Left ventricle myocardium inferior (tissue), 1 donor: Measurements from ENCODE around the gene NHLH2. TPM values are rescaled to one million over a fixed set of nuclear protein-coding genes. Genes with fewer than 3 reads are reported as not detected.

Experiments
- DNase-seq: peaks from one replicate; pipeline ENCODE4 v3.0.0-alpha.2; 2020
- H3K27ac ChIP-seq: fragments of 200-600 bp; replicated peaks from 2 replicates; pipeline ENCODE4 v1.8.0; 2021
- H3K27me3 ChIP-seq: fragments of 200-600 bp; 2 replicates; pipeline ENCODE4 v1.8.0; 2021; ENCODE audit warnings: low read depth
- H3K36me3 ChIP-seq: fragments of 200-600 bp; 2 replicates; pipeline ENCODE4 v1.8.0; 2021
- H3K4me1 ChIP-seq: fragments of 200-600 bp; 2 replicates; pipeline ENCODE4 v1.8.0; 2021
- H3K4me3 ChIP-seq: fragments of 200-600 bp; 2 replicates; pipeline ENCODE4 v1.8.0; 2021; ENCODE audit warnings: mild to moderate bottlenecking, moderate library complexity
- H3K9me3 ChIP-seq: fragments of 200-600 bp; replicated peaks from 2 replicates; pipeline ENCODE4 v1.8.0; 2021
- intact Hi-C: fragments of 100-400 bp; cut with micrococcal nuclease; formaldehyde crosslinking; loops from one replicate; pipeline ENCODE4 v1.11.0; 2022
- total RNA-seq: library from RNA; stranded (reverse); fragmentation: NEBNext Ultra II Directional; extraction: Animal tissue kit (Norgen Biotek cat#: 25700); gene quantifications from one replicate; pipeline ENCODE4 v1.2.1, GENCODE V29; 2021
- TF ChIP-seq, protein P1 (sequence below): fragments of 200-600 bp; IDR thresholded peaks from 2 replicates; pipeline ENCODE4 v1.8.0; 2021; ENCODE audit warnings: antibody characterized with exemption, mild to moderate bottlenecking, borderline replicate concordance
- donor health status: DM: no; HTN: yes; CAD: no; lungs with severe emphysema.

NHLH2 gene
- total RNA-seq, 1 donor from 2014 or later, result not detected

DNA sequence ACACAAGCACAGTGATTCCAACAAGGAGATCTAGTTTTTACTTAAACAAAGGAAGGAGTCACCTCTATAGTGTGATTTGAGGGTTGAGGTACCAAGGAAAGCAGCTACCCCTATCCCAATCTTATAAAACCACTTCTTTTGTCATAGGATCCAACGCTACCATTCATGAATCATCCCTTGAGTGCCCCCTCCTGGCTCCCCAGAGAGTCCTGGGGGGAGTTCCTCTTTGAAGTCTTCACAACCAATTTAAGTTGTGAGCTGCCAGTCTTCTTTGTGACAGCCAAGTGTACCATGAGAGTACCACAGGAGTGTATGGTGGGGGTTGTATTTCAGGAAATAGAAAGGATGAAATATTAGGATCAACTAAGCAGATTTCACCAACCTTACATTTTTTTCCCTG, 39.1 kb upstream of the NHLH2 start:
- TF ChIP-seq, protein P1, sequence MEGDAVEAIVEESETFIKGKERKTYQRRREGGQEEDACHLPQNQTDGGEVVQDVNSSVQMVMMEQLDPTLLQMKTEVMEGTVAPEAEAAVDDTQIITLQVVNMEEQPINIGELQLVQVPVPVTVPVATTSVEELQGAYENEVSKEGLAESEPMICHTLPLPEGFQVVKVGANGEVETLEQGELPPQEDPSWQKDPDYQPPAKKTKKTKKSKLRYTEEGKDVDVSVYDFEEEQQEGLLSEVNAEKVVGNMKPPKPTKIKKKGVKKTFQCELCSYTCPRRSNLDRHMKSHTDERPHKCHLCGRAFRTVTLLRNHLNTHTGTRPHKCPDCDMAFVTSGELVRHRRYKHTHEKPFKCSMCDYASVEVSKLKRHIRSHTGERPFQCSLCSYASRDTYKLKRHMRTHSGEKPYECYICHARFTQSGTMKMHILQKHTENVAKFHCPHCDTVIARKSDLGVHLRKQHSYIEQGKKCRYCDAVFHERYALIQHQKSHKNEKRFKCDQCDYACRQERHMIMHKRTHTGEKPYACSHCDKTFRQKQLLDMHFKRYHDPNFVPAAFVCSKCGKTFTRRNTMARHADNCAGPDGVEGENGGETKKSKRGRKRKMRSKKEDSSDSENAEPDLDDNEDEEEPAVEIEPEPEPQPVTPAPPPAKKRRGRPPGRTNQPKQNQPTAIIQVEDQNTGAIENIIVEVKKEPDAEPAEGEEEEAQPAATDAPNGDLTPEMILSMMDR, result no peak
- Histone ChIP-seq H3K9me3 (no peaks in the 10 kb centered on the region), H3K4me3 (no peak overlapping the region), H3K36me3 (no peaks in the 10 kb centered on the region), H3K27ac (no peak overlapping the region), H3K4me1 (no peaks in the 10 kb centered on the region), H3K27me3 (peaks cover 51% of the 10 kb centered on the region)
- intact Hi-C loops, result no loop called here
- no peak for DNase-seq

DNA sequence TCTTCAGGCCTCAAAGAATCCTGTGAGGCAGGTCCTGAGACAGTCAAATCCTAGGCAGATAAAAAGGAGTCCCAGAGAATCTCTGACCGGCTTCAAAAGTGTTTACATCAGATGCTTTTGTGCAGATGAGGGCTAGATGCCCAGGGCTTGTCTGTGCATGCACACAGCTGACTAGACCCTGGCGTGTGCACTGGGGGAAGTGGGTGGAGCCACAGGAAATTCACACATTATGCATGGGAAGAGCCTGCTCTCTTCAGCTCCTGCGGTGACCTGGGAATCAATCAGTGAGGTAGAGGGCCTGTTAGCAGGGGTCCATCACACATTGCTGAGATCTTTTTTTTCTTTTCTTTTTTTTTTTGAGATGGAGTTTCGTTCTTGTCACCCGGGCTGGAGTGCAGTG, 36.6 kb upstream of the NHLH2 start:
- Histone ChIP-seq H3K4me1 (no peaks in the 10 kb centered on the region), H3K27ac (no peak overlapping the region), H3K4me3 (no peak overlapping the region), H3K9me3 (no peaks in the 10 kb centered on the region), H3K27me3 (peaks cover 72% of the 10 kb centered on the region), H3K36me3 (no peaks in the 10 kb centered on the region)
- intact Hi-C loops, result no loop called here
- TF ChIP-seq, protein P1, result no peak
- no peak for DNase-seq

DNA sequence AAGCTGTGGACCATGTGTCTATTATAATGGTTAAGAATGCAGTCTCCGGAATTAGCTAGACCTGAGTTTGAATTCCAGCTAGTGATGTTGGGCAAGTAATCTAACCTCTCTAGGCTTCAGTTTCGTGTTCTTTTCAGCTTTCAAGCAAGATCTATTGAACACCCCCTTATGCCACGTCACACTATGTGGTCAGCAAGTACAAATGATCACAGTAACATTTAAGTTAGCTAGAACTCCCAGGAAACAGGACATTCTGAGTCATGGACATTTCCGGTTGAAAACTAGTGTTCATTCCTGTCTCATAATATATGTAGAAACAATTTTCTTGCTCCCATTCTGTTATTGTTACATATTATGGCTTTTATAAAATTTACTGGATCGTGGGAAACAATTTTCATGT, 34.0 kb upstream of the NHLH2 start:
- intact Hi-C loops, result no loop called here

DNA sequence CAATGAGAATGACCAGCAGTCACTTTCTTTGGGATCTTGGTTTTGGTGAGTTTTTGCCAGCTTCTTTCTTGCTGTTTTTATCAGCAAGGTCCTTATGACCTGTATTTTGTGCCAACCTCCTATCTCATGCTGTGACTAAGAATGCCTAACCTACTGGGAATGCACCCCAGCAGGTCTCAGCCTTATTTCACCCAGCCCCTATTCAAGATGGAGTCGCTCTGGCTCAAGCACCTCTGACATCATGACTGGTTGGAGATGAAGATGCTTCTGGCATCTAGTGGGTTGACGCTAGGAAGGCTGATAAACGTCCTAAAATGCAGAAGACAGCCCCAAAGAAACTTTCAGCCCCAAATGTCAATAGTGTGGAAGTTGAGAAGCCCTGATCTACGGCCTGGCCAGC, 33.6 kb upstream of the NHLH2 start:
- Histone ChIP-seq H3K27me3 (peaks cover 66% of the 10 kb centered on the region), H3K4me3 (no peak overlapping the region), H3K4me1 (no peaks in the 10 kb centered on the region), H3K27ac (no peak overlapping the region), H3K36me3 (no peaks in the 10 kb centered on the region), H3K9me3 (no peaks in the 10 kb centered on the region)
- intact Hi-C loops, result no loop called here
- DNase-seq, result no peak
- TF ChIP-seq, protein P1, result no peak

More for the DNA sequence above, 34.0 kb upstream of the NHLH2 start:
- Histone ChIP-seq H3K4me1 (no peaks in the 10 kb centered on the region), H3K27ac (no peak overlapping the region), H3K36me3 (no peaks in the 10 kb centered on the region), H3K9me3 (no peaks in the 10 kb centered on the region), H3K4me3 (no peak overlapping the region), H3K27me3 (peaks cover 67% of the 10 kb centered on the region)
- TF ChIP-seq, protein P1, result no peak
- no peak for DNase-seq

DNA sequence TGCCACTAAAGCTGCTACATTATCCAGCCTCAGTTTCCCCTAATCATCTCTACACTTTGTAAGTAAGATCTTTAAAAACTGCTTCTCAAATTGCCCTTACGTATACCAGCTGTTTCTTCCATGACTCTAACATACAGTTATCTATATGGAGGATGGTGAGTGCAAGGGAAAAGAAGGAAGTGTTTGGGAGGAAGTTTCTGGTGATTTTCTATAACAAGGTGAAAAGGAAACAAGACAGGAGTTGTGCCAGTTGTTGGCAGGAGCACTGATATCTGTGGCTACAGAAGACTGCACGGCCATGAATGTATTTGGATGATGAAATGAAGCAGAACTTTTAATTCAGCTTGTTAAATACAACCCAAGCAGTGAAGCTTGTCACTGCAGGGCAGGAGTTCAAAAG, 32.3 kb upstream of the NHLH2 start:
- no peaks in the 10 kb centered on the region for H3K36me3 ChIP-seq
- no peak overlapping the region for H3K27ac ChIP-seq
- H3K27me3 ChIP-seq, result peaks cover 60% of the 10 kb centered on the region
- DNase-seq, result no peak
- H3K9me3 ChIP-seq, result no peaks in the 10 kb centered on the region
- H3K4me3 ChIP-seq, result no peak overlapping the region
- intact Hi-C loops, result no loop called here
- H3K4me1 ChIP-seq, result no peaks in the 10 kb centered on the region
- TF ChIP-seq, protein P1, result no peak

DNA sequence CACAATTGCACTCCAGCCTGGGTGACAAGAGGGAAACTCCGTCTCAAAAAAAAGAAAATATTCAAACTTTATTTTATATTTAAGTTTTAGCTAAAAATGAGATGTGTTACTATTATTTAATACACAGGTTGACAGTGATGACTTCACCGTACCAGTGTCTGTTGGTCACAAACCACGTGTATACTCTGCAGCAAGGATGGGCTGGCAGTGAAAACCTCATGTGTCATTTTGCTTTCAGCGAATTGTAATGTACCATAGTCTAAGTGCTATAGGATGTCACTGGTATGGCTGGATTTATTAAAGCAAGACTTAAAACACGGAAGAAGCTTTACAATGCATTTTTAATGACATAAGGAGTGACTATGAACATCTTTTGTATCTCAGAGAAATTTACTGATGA, 28.1 kb upstream of the NHLH2 start:
- H3K4me3 ChIP-seq, result no peak overlapping the region
- TF ChIP-seq, protein P1, result no peak
- peaks cover 37% of the 10 kb centered on the region for H3K27me3 ChIP-seq
- no peaks in the 10 kb centered on the region for H3K36me3 ChIP-seq
- no peaks in the 10 kb centered on the region for H3K9me3 ChIP-seq
- H3K27ac ChIP-seq, result no peak overlapping the region
- no peaks in the 10 kb centered on the region for H3K4me1 ChIP-seq
- intact Hi-C loops, result no loop called here
- DNase-seq, result no peak
